ENCODE measurements around the gene MACROH2A1.

- TF ChIP-seq EZH2 (IDR thresholded peaks at IDR 0.05; ENCODE audit: insufficient read depth, poor library complexity, severe bottlenecking) (no peak), EZH2phosphoT487 (IDR thresholded peaks at IDR 0.05; ENCODE audit: insufficient read depth, low read depth) (no peak)
These were observed 19.9 kb downstream of the MACROH2A1 start for GRCh38 chr5:135379046-135379654.
